Activated T-helper 1 cell treated with anti-CD3 and anti-CD28 coated beads, Interleukin-12 subunit alpha, Interleukin-12 subunit beta, Interleukin-2, Interleukin-4 antibody, amounts not matched to agents 30 ng/mL and 10 ng/mL and 1 ng/mL, durations not matched to agents 14 hours and 24 hours and 36 hours (primary cell): ENCODE results near the gene TRPC4. TPM values are rescaled to one million over a fixed set of nuclear protein-coding genes. Genes with fewer than 3 reads are reported as not detected.
"Not testable (repeated sequence)": the region's sequence is repeated elsewhere in the genome, so short reads cannot be mapped to it uniquely, and the experiment has no call there.

Source experiments
- DNase-seq: peaks from one replicate; pipeline ENCODE4 v3.0.0; 2021; ENCODE audit warnings: low spot score
- H3K27ac Mint-ChIP-seq: one replicate; pipeline ENCODE4 v1.8.0; 2021; ENCODE audit warnings: mild to moderate bottlenecking, mixed read lengths
- H3K27me3 Mint-ChIP-seq: one replicate; pipeline ENCODE4 v1.8.0; 2022; ENCODE audit warnings: mild to moderate bottlenecking, moderate library complexity, mixed read lengths; ENCODE audit not compliant: insufficient read depth
- H3K36me3 Mint-ChIP-seq: one replicate; pipeline ENCODE4 v1.8.0; 2021; ENCODE audit warnings: low read depth, mixed read lengths
- H3K4me1 Mint-ChIP-seq: one replicate; pipeline ENCODE4 v1.8.0; 2021; ENCODE audit warnings: low read depth, mixed read lengths
- H3K4me3 Mint-ChIP-seq: one replicate; pipeline ENCODE4 v1.8.0; 2021; ENCODE audit warnings: mild to moderate bottlenecking, moderate library complexity, mixed read lengths
- H3K9me3 Mint-ChIP-seq: one replicate; pipeline ENCODE4 v1.8.0; 2021; ENCODE audit warnings: mixed read lengths
- intact Hi-C: fragments of 100-400 bp; cut with micrococcal nuclease; formaldehyde crosslinking; loops from one replicate; pipeline ENCODE4 v1.15.1; 2024
- total RNA-seq: library from RNA; stranded (reverse); gene quantifications from 2 replicates; pipeline ENCODE4 v1.2.3, GENCODE V29; 2022

TRPC4 gene
- total RNA-seq, 1 donor from 2014 or later = not detected

- DNase-seq = no peak
- Mint-ChIP-seq H3K4me3 (no peak within 1 kb of the TSS), H3K9me3 (no peaks in the 10 kb centered on the region), H3K27me3 (no peaks in the 10 kb centered on the region), H3K27ac (no peak within 1 kb of the TSS), H3K36me3 (no peaks in the 10 kb centered on the region), H3K4me1 (no peaks in the 10 kb centered on the region)
- intact Hi-C loops = no loop called here
These were observed 271.0 kb downstream of the TRPC4 start, which contains the start of gene POSTN for GRCh38 chr13:37598597-37598996. Gene POSTN (minus strand): TSS chr13:37598768. CDS start chr13:37598726, 42 bp downstream.

- intact Hi-C loops = no loop called here
- H3K9me3 Mint-ChIP-seq = no peaks in the 10 kb centered on the region
- no peaks in the 10 kb centered on the region for H3K36me3 Mint-ChIP-seq
- no peak overlapping the region for H3K4me3 Mint-ChIP-seq
- no peaks in the 10 kb centered on the region for H3K4me1 Mint-ChIP-seq
- H3K27me3 Mint-ChIP-seq = no peaks in the 10 kb centered on the region
- no peak overlapping the region for H3K27ac Mint-ChIP-seq
- no peak for DNase-seq
These were observed 272.0 kb downstream of the TRPC4 start for GRCh38 chr13:37597477-37598025.

GRCh38 chr13:37596805-37597204 lies 272.8 kb downstream of the TRPC4 start:
- H3K4me1 Mint-ChIP-seq = no peaks in the 10 kb centered on the region
- intact Hi-C loops = no loop called here
- no peak for DNase-seq
- no peak overlapping the region for H3K27ac Mint-ChIP-seq
- H3K4me3 Mint-ChIP-seq = no peak overlapping the region
- H3K27me3 Mint-ChIP-seq = no peaks in the 10 kb centered on the region
- H3K36me3 Mint-ChIP-seq = no peaks in the 10 kb centered on the region
- no peaks in the 10 kb centered on the region for H3K9me3 Mint-ChIP-seq

- no peaks in the 10 kb centered on the region for H3K27me3 Mint-ChIP-seq
- no peaks in the 10 kb centered on the region for H3K4me1 Mint-ChIP-seq
- H3K27ac Mint-ChIP-seq = no peak overlapping the region
- H3K9me3 Mint-ChIP-seq = no peaks in the 10 kb centered on the region
- no peak overlapping the region for H3K4me3 Mint-ChIP-seq
- DNase-seq = no peak
- intact Hi-C loops = no loop called here
- H3K36me3 Mint-ChIP-seq = no peaks in the 10 kb centered on the region
These were observed 274.4 kb downstream of the TRPC4 start for GRCh38 chr13:37595162-37595561.

DNA sequence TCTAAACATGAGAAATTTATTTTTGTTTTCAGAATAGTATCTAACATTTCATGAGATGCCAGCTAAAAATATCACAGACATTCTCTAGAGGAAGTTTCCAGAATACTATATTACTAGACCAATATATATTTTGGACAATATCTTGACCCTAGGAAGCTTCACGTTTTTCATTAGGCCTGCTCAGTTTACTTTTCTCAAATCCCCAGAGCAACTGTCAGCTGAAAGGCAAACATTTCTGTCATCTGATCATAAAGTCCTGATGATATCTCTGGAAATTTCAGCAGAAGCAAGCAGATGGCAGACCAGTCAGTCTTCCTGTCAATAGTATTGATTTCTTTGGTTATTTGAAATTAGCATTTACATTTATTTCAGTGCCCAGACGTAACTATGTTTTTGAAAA lies 275.0 kb downstream of the TRPC4 start:
- H3K36me3 Mint-ChIP-seq = no peaks in the 10 kb centered on the region
- intact Hi-C loops = no loop called here
- H3K9me3 Mint-ChIP-seq = no peaks in the 10 kb centered on the region
- DNase-seq = no peak
- no peaks in the 10 kb centered on the region for H3K4me1 Mint-ChIP-seq
- H3K27ac Mint-ChIP-seq = no peak overlapping the region
- no peaks in the 10 kb centered on the region for H3K27me3 Mint-ChIP-seq
- no peak overlapping the region for H3K4me3 Mint-ChIP-seq

- DNase-seq, intact Hi-C loops, H3K4me3 Mint-ChIP-seq, H3K4me1 Mint-ChIP-seq, H3K27ac Mint-ChIP-seq, H3K27me3 Mint-ChIP-seq, H3K9me3 Mint-ChIP-seq, H3K36me3 Mint-ChIP-seq: not testable (repeated sequence)
These were observed 280.2 kb downstream of the TRPC4 start for GRCh38 chr13:37589381-37589780.

DNA sequence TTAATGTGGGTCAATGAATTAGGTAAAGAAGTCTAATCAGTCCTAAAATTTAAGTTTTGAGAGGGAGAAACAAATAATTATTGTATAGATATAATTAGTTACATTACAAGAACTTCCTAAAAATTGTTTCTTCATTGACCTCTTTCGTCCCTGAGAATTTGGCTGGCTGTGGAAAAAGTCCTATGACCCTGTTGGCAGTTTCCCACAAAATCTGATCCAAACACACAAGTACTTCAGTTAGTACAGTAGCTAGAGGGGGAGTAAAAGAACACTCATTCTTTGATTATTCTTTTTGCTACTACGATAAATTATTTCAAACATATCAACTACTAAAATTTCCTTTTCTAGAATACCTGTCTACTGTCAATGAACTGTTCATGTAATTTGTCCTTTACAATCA lies 282.3 kb downstream of the TRPC4 start:
- no peak overlapping the region for H3K27ac Mint-ChIP-seq
- H3K4me3 Mint-ChIP-seq = no peak overlapping the region
- peaks cover 10% of the 10 kb centered on the region for H3K9me3 Mint-ChIP-seq
- intact Hi-C loops = no loop called here
- H3K27me3 Mint-ChIP-seq = no peaks in the 10 kb centered on the region
- DNase-seq = no peak
- no peaks in the 10 kb centered on the region for H3K36me3 Mint-ChIP-seq
- no peaks in the 10 kb centered on the region for H3K4me1 Mint-ChIP-seq
